Astrocyte of the spinal cord (primary cell): ENCODE measurements around the gene NISCH.

Experiments used
- DNase-seq: peaks from one replicate; pipeline ENCODE4 v3.0.0; 2011; ENCODE audit warnings: low read depth, low spot score
- H3K4me3 ChIP-seq: 2 replicates; pipeline ENCODE4 v1.5.1; 2011; ENCODE audit warnings: low read depth, mild to moderate bottlenecking, low read length, moderate library complexity
- in situ Hi-C: cut with HindIII; loops from 2 replicates; pipeline ENCODE4 v1.10.0; 2017; ENCODE audit warnings: low sequenced_read_pairs
- TF ChIP-seq, protein P1 (sequence below): IDR thresholded peaks from 2 replicates; pipeline ENCODE4 v1.5.1; 2012; ENCODE audit warnings: low read depth, mild to moderate bottlenecking, low read length, inconsistent platforms

NISCH gene

DNA sequence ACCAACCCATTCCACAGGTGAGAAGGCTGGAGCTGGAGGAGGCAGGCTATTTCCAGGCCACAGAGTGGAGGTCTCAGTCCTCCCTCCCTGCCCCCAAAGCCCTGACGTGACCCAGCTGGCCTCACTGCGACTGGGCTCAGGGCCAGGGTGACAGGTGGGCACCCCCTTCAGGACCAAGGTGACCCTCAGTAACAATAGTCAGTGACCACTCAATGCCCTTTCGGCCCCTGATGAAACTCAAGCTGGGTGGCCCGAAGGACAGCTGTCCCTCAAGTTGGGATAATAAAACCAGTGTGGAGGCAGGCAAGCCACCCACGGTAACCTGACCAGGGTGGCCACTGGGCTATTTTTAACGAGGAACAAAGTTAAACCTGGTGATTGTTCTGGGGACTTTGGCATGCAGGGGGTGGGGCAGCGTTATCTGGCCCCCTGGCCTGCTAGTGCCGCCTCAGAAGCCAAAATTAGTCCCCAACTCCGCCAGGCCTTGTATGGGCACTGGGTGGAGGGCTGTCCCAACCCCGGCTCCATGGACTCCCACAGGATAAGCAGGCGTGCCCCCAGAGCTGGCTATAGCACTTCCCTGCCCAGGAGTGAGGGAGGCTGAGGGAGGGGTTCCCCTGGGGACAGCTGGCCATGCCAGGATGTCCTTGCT is 2.7 kb upstream of the NISCH start:
- H3K4me3 ChIP-seq: no peak overlapping the region

DNA sequence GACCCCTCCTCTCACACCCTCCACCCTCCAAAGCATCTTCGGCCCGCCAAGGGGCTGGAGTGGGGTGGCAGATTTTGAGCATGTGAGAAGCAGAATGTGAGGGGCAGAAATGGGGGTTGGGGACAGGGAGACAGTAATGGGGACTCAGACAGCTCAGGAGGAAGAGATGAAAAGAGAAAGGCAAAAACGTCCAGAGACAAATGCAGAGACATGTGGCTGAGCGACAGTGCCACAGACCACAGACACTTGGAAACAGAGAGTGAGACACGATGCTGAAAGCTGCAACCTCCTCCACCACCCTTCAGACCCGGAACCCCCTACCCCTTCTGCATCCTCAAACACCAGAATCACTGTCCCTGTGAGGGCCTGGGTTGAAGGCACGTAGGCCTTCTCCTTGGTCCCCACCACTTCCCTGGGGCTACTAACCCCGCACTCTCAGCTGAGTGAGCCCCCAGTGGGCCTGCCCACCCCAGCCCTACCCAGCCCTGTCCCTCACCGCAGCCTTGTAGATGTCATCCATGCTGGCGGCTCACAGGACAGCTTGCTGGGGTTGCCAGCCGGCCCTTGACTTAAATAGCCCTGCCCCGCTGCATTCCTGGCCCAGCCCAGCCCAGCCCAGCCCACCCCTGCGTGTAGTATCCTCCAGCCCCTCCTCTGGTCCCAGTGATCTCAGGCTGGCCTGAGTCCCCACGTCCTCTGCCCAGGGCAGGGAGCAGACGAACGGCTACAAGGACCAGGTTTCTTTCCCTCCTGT is 1.7 kb upstream of the NISCH start, which contains the start of gene TNNC1:
TNNC1 (minus strand) TSS at position 546 of the 754 bp plus-strand sequence; CDS start at position 520, 26 bp downstream.
- H3K4me3 ChIP-seq: peak within 1 kb of the TSS; percentile 93
- in situ Hi-C loops: no loop called here
- no peak for DNase-seq
- TF ChIP-seq, protein P1, sequence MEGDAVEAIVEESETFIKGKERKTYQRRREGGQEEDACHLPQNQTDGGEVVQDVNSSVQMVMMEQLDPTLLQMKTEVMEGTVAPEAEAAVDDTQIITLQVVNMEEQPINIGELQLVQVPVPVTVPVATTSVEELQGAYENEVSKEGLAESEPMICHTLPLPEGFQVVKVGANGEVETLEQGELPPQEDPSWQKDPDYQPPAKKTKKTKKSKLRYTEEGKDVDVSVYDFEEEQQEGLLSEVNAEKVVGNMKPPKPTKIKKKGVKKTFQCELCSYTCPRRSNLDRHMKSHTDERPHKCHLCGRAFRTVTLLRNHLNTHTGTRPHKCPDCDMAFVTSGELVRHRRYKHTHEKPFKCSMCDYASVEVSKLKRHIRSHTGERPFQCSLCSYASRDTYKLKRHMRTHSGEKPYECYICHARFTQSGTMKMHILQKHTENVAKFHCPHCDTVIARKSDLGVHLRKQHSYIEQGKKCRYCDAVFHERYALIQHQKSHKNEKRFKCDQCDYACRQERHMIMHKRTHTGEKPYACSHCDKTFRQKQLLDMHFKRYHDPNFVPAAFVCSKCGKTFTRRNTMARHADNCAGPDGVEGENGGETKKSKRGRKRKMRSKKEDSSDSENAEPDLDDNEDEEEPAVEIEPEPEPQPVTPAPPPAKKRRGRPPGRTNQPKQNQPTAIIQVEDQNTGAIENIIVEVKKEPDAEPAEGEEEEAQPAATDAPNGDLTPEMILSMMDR: no peak

More for the DNA sequence above, 2.7 kb upstream of the NISCH start:
- in situ Hi-C loops: no loop called here
- DNase-seq: no peak
- TF ChIP-seq, protein P1: no peak

DNA sequence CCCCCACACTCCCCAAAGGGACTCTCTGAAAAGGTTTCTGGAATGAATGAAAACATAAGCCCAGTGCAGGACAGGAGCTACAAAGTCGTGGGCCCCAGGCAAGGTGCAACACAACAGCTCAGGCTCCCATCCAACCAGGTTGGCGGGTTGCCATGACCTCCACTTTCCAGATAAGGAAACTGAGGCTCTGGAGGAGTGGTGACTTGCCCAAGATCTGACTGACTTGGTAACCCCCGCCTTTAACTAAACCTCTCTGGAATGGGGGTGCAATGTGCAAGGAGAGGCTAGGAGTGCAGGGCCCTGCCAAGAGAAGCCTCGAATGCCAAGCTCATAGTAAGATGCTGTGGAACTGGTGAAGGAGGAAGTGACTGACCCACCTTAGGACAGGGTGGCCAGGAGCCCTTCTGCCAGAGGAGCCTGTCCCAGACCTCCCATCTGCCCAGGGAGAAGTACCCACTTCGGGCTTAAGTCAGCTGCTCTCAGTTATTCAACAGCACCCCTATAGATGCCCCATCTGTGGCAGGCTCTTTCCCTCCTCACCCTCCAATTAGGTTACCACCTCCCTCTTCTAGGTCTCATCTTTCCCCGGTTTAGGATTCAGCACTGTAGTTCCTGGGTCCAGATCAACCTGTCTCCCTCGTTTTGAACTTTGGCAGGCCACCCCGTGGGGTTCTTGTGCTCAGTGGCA is 1.0 kb upstream of the NISCH start:
- no peak for DNase-seq
- no peak overlapping the region for H3K4me3 ChIP-seq
- in situ Hi-C loops: no loop called here
- TF ChIP-seq, protein P1: no peak

- DNase-seq: no peak
- TF ChIP-seq, protein P1: no peak
- H3K4me3 ChIP-seq: peak overlapping the region; percentile 93
- in situ Hi-C loops: no loop called here
These were observed 494 bp upstream of the NISCH start for GRCh38 chr3:52454938-52455282.

DNA sequence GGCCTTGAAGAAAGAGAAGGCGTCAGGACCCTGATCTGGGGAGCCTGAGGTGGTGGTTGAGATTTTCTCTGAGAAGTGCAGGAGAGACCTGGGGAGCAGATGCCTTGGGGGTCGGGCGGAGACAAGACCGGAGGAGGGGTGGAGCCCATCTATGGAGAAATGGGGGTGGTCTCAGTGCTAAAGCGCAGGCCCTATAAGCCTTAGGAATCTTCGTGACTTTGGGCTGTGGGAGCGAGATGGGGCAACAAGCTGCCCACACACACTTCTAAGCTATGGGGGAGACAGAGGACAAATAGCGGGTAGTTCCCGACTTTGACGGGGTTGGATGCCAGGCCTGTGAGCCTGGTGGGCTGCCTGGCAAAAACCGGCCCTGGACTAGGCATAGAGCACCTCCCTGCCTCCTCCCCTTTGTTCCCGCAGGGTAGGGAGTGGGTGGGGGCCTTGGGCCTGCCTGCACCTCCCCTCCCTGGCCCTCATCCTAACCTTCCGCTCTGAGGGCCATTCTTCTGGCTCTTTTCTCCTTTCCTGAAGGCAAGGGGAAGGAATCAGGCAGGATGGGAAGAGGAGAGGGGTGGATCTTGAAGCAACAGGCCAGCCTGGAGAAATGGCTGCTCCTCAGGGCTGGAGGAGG is 880 bp downstream of the NISCH start:
- in situ Hi-C loops: no loop called here
- peak; percentile 21 for DNase-seq
- peak overlapping the region; percentile 93 for H3K4me3 ChIP-seq
- TF ChIP-seq, protein P1: no peak

DNA sequence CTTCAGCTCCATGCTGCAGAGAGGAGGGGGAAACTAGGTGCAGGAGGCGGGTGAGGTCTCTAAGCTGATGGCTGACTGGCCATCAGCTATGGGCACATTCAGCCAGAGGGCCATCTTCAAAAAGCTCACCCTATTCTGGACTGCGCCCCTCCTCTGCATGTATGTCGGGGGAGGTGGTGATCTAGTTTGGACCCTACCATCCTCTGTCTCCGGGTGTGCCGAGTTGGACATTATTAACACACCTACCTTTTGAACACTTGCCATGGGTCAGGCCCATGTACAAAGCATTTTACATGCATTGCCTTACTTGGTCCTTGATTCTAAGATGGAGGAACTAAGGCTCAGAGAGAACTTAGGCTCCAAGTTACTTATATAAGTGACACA is 1.4 kb downstream of the NISCH start:
- TF ChIP-seq, protein P1: no peak
- in situ Hi-C loops: no loop called here
- H3K4me3 ChIP-seq: peak overlapping the region; percentile 93
- no peak for DNase-seq
